CD4-positive, alpha-beta T cell treated with Interferon alpha-2 for 1 hour (primary cell): Measurements from ENCODE around the gene VWA3B.

Experiments
- DNase-seq, 2 donors: peaks; one replicate each; pipeline ENCODE4 v3.0.0-alpha.2; 2020 to 2022

VWA3B gene

DNA sequence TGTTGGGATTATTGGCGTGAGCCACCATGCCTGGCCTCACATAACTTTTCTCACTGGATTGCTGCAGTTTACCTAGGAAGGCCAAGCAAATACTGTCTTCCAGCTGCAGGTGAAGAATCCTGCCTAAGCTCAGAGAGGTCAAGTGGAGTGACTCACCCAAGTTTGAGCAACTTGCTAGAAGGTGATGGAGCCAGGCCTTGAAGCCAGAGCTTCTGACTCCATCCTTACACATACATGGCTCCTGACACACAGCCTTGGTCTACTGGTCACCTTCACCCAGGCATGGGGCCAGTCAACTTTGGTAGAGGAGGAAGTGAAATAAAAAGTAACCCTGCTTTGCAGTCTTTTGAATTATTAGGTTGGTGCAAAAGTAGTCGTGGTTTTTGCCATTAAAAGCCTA is 93.5 kb downstream of the VWA3B start:
- no peak for DNase-seq

DNA sequence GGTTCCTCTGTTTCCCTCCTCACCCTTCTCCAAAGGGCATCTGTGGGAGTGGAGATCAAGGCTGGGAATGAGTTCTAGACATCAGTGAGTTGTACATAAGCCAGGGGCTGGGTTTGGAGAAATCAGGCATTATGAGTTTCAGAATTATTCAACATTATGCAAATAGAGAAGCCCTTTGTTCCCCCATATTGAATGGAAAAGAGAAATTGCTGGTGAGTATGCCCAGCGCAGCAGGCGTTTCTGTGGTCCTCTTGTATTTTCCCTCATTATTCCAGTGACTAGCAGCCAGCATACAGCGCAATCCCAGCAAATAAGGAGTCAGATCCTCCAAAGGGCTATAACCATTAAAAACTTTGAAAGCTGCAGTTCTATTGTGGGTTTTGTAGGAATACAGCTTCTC is 94.4 kb downstream of the VWA3B start:
- DNase-seq, result no peak

DNA sequence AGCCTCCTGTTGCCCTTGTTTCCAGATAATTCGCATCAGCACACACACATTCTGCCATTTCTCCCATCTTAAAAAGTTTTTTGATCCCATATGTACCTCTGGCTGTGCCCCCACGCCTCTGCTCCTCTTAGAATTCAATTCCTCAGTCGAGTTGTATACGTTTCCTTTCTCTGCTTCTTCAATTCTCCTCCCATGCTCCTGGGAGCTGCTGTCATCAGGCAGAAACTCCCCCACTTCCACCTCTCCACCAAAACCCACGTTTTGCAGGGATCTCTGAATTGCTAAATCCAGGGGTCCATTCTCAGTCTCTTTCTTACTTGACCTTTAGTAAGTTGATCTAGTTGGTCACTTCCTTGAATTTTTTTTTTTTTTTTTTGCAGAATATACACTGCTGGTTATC is 98.8 kb downstream of the VWA3B start:
- no peak for DNase-seq

DNA sequence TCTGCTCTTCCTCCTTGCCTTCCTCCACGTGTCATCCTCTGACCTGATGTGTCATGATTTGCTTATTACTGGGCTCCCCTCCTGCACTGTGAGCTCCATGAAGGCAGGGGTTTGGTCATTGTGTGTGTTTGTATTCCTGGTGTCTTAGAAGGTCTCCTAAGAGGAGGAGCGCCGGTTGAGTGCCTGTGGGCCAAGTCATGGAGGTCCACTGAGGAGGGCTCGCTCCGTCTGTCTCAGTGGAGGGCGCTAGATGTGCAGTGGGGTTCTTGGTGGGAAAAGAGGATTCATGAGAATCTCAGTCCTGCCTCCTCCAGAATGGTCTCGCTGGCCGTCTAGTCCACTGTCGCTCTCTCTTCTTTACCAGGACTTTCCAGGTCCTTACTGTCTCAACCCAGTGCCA is 100.2 kb downstream of the VWA3B start:
- no peak for DNase-seq

DNA sequence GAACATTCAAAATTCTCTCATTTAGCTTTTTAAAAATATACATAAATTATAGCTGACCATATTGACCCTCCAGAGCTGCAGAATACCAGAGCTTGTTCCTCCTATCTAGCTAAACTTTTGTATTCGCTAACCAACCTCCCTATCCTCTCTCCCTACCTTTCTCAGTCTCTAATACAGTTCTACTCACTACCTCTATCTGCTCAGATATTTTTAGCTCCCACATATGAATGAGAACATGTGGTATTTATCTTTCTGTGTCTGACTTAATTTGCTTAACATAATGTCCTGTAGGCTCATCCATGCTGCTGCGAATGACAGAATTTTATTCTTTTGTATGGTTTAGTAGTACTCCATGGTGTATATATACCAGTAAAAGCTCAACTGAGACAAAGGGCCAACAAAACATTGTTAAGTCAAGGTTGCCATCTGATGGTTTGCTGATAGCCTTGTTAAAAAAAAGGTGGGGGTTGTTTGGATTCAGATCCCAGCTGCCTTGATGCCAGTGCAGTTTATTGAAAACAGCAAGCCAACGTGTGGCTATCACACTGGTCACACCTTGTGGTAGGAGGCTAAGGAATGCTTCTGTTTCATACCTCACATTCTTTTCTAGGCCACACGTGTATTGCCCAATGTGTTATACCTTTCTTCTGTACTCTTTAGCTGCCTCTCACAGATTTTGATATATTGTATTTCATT is 101.5 kb downstream of the VWA3B start:
- no peak for DNase-seq

DNA sequence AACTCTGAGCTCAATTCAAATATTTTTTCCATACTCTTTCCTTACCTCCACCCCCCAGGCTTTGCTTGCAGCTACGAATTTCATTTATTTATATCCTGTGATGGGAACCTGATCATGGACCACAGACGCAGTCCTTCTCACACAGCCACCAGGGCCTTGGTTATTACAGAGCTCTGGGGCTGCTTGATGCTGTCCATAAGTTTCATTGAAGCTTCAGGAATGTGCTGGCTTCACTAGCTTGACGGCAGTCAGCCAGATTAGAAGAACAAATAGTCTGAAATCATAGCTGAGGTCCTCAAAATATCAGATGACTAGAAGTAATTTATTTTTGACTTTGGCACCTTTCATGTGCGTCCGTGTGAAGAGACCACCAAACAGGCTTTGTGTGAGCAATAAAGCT is 104.9 kb downstream of the VWA3B start:
- DNase-seq, result no peak

DNA sequence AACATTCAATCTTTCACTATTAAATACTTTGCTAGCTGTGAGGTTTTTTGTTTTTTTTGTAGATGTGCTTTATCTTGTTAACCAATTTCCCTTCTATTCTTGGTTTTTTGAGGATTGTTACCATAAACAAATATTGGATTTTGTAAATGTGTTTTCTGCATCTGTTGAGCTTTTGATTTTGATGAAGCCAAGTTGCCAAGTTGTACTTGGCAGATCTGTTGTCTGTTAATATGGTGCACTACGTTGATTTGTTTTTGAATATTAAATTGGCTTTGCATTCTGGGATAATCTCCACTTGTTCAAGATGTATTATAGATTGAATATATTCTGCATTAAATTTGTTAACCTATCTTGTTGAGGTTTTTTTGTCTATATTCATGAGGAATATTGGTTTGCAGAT is 114.6 kb downstream of the VWA3B start:
- no peak for DNase-seq

DNA sequence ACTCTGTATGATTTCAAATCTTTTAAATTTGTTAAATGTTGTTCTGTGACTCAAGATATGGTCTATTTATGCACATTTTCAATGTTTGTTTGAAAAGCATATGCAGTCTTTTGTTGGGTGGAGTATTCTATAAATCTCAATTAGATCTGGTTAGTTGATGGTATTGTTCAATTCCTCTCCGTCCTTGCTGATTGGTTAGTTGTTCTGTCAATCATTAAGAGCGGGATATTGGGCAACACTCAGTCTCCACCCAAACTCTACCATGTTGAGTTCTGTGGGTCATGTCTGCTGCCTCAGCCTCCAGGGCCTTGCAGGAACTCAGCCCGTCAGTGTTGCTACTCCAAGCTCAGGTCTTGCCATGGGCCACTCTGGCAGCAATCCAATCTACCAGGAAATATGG is 118.9 kb downstream of the VWA3B start:
- no peak for DNase-seq

DNA sequence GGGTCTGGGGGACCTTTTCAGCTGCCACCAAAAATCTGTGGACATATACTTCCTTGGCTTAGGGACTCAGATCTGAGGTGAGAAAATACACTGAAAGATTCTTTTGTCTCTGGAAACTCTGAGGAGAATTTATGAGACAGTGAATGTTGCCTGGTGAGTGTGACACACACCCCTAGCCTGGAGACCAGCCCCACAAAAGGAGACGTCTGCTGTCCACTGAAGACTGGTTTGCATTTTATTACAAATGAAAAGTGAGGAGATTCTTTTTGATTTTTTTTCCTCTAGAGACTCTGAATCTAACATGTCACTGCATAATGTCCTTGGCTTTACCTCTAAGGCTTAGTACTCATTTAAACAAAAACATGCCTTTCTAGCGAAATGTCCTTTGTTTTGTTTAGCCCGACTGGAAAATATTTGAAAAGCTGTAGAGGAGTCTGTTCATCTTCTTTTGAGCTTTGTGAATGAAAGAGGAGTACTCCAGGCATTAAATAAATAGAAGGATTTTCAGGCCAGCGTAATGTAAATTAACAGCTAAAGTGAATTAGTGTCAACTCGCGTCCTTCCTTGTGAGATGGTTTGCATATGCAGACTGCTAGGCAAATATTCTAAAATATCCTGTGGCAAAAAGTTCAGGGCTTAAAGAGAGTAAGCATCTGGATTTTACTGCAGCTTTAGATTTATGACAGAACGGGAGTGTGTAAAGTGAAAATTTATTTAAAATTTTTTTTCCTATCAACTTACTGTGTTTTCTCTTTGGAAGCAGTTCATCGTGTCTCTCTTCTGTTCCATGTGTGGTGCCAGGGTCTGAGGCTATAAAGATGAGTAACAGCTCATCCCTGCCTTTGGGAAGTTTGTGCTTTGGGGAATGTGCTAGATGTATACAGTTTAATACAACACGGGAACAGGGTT is 125.4 kb downstream of the VWA3B start:
- no peak for DNase-seq

DNA sequence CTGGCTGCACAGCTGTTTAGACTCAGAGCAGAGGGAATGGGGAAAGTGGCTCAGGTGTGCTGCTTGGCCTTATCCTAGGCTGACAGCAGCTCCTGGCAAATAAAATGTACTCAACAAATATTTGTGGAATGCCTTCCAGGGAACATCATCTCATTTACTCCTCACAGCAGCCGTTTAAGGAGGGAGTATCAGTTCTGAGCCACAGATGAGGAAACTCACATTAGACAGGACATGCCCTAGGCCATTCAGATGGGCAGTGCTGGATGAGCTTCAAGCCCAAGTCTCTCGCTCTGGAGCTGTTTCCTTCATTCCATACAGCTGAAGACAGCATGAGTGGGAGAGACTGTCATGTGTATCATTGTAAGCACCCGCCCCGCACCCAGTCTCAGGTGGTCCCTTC is 129.6 kb downstream of the VWA3B start:
- DNase-seq, result no peak

DNA sequence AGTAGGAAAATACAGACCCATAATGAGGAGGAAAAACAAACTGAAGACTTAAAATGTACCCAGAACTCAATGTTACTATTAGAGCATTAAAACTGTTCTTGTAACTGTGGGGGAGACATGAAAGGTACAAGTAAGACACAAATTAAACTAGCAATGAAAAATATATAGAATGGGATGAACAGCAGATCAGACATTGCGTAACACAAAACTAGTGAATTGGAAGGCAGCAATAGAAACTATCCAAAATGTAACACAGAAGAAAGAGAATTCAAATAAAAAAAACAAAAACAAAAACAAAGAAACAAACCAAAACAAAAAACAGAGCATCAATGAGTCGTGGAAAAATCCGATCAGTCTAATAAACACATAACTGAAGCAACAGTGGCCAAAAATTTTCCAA is 132.2 kb downstream of the VWA3B start:
- DNase-seq, result no peak

DNA sequence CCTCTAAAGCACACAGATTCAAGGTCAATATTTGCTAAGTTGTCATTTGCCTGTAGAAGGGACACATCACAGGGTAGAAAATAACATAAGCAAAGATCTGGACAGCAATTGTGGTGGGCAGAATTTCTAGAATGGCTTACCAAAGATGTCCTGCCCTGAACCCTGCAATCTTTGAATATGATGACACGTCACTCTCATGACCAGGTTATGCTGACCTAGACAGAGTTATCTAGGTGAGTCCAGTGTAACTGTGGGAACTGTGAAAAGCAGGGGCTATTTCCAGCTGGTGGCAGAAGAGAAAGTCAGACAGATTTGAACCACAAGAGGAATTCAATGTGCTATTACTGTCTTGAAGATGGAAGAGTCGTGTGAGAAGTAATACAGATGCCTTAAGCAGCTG is 147.0 kb downstream of the VWA3B start:
- no peak for DNase-seq

DNA sequence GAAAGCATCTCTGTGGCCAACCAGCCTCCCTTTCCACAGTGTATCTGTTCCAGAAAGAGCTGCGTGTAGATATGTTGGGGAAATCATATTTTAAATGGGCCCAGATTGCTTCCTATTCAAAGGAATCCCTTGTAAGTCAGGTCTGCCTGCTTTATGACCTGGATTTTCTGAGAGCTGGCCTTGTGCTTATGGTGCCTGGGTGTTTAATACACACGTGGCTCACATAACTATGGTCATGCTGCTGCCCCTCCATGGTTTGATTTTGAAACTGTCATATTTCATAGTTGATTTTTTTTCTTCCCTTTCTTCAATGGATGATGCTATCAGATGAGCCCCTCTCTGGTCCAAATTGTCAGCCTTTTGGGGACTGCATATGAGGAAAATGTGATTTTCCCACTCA is 147.8 kb downstream of the VWA3B start:
- no peak for DNase-seq

DNA sequence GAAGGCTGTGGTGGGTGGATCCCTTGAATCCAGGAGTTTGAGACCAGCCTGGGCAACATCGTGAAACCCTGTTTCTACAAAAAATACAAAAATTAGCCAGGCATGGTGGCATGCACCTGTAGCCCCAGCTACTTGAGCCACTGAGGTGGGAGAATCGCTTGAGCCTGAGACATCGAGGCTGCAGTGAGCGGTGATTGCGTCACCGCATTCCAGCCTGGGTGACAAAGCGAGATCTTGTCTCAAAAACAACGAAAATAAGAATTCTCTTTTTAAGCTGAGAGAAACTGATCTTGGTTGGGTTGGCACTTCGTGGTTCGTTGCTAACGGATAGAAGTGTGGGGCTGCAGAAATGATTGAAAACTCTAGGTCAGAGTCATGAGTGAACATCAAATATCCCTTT is 150.0 kb downstream of the VWA3B start:
- no peak for DNase-seq

DNA sequence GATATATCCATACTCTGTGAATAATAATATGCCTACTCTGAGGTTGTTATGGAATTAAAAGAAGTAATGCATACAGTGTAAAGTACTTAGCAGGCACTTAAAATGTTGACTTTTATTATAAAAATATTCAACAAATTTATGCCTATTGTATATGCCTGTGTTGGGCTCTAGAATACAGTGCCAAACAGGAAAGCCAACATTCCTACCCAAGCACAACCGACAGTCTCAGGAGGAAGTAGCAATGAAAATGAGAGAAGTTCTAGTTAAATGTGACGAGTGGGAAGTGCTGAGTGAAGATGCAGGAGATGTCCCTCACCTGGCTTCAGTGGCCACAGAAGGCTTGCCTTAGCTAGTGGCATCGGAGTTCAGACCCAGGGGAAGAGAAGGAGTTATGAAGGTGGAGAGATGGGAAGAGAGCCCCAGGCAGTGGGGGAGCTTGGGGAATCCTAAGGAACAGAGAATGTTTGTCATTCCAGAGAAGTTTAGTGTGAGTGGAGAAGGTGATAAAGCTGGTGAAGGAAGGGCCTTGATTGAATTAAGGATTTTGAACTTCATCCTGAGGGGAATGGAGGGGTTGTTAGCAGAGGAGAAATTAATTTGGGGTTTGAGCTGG is 153.9 kb downstream of the VWA3B start:
- DNase-seq, result no peak

DNA sequence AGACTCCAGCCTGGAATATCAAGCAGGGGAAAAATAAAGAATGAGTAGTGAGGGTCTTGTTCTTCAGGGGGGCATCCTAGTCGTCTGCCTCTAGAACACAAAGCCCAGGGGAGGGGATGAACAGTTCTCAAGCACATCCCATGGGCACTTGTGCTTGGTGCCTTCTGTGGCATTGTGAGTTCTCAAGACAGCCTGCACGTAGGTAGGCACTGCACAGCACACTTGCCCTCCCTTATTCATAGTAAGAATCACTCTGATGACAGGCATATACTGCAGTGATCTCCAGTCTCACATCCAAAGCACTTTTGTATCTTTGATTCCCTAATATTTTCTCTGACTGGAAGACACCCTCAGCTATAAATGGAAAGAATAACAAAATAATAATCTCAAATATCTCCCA is 154.6 kb downstream of the VWA3B start:
- no peak for DNase-seq

DNA sequence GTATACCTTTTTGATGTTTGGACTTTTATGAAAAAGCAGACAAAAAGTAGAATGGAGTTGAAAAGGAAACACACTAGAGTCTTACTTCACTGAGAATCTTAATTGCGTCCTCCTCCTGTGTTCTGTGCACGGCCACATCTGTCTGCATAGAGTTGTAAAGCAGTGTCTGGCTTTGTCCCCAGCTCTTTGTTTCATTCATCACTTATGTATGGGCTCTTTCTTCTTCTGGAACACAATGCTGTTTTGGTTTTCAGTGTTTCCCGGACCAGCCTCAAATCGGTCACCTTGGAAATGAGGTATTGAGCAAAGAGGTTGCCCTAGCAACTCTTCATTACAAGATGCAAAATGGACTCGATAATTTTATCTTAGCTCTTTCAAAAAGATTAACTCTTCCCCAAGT is 155.0 kb downstream of the VWA3B start:
- no peak for DNase-seq

DNA sequence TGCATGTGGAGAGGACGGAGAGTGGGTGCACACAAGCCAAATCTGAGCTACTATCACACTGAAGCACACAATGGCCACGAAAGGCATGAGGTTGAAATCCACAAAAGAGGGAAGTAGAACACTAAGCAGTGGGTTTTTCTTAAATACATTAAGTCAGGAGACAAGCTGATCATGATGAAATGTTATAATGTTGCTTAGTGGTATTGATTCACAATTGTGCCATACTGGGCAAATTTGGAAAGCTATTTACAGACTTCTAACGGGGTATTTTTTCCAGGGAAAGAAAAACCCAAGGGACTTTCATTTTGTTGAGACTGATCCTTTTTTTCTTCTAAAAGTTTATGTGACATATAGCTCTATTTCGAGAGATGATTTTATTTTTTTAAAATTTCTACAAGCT is 158.5 kb downstream of the VWA3B start:
- no peak for DNase-seq

DNA sequence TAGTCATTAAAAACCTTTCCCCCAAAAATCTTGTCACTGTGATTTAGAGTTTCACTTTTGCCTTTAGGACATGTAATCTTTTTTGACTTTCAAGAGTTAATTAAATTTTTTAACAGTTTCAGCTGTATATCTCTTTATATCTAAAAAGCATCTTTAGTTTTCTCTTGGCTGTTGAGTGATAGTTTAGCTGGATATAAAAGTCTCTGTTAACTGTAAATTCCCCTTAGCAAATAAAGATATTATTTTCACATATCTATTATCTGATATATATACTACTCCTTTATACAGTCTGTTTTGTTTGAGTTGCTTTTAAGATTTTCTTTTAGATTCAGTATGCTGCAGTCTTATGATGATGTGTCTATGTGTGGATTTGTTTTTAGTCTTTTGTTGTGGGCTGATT is 160.4 kb downstream of the VWA3B start:
- DNase-seq, result no peak

DNA sequence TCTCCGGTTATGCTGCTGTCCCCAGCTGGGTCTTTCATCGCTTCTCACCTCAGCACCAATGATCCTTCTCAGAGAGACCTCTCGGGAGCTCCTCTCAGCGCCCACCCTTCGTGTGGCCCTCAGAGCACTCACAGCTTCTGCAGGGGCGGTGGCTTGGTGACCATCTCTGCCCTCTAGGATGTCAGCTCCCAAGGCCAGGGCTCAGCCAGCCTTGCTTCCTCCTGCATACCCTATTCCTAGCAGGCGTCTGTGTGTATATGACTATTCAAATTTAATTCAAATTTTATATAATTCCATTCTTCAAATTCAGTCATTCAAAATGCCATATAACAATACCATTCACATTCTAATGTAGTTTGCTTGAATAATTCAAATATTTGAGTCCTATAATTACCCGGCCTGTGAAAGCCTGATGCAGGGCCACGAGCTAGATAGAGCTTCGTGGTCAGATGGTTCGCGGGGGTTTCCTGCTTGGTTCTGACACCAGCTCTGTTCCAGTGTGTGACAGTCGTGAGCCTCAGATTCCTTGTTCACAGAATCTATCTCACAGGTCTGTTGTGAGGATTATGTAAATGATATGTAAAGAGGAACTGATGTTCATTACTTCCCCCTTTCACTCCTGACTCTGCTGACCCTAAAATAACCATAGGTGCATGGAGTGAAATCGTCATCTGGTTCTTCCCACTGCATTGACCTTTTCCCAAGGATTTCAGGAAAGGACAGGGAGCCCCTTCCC is 165.2 kb downstream of the VWA3B start:
- DNase-seq, result peak in 1 of 2 donors; percentile 14

DNA sequence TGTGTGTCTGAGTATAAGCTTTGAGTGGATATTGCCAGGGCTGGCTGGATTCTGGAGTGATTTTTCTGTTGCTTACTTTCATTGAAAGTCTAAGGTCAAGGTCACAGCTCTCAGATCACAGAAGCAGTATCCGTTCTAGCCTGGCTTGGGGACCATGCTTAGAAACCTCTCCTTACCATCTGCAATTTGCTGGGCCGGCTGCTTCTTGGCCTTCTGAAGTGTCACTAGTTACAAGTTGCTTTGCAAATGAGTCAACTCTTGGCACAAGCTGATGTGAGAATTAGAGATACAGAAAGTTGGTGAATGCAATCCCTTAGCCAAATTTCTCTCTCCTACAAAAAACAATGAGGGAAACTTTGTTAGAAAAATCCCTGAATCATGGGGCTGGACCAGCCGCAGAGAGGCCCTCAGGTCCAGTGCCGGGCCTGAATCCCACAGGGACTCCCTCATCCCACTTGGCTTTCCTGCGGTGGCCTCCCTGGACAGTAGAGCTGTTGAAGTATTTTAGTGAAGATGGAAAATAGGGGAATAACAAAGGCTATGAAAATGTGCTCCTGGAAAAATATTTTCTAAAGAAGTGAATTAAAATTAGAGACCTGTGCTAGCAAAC is 166.6 kb downstream of the VWA3B start:
- no peak for DNase-seq

DNA sequence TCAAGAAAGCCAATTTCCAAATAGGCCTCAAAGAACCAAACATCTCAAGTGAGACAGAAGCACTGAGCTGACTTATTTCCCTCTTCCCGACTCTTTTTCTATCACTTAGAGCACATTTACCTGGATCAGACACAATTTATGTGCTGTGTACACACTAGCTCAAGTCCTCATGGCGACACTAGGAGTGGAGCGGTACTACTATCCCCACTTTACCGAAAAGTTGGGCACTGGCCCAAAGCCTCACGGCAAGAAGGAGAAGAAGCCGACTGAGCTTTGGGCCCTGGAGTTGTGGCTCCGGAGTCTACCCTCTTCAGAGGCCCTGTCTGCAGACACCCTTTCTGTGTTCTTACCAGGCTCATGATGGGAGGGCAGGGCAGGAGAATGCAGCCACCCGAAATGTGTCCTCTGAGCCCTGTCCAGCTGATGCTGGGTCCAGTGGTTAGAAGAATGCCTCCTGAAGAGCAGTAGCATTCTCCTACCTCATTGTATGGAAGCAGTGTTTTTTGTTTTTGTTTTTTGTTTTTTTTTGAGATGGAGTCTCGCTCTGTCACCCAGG is 167.6 kb downstream of the VWA3B start:
- no peak for DNase-seq

DNA sequence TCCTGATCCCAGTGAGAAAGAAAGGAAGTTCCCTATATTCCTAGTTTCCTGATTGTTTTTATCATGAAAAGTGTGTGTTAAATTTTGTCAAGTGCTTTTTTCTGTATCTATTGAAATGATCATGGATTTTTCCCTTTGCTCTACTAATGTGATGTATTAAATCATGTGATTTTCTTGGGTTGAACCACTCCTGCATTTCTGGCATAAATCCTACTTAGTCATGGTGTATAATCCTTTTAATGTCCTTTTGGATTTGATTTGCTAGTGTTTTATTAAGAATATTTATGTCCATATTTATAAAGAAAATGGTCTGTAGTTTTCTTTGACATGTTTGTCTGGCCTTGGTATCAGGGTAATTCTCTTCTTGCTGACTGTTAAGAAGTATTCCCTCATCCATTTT is 171.9 kb downstream of the VWA3B start:
- no peak for DNase-seq
